ENCODE measurements around the gene HSPA14. TPM values are rescaled to one million over a fixed set of nuclear protein-coding genes. Genes with fewer than 3 reads are reported as not detected.
"Not testable (repeated sequence)": the region's sequence is repeated elsewhere in the genome, so short reads cannot be mapped to it uniquely, and the experiment has no call there.

Gene HSPA14
- polyA plus RNA-seq, 1 donor (not counting 4 experiments of a cell fraction or from before 2014, with no cell fraction given), result 29.5 TPM

GRCh38 chr10:14905890-14906289, 67.8 kb downstream of the HSPA14 start:
- H3K4me1 ChIP-seq (ENCODE audit: control insufficient read depth, extremely low read depth, insufficient read depth, low read length), result no peaks in the 10 kb centered on the region
- dilution Hi-C loops (cut with MboI; ENCODE audit: extremely low pct_ligation_motif_present, low sequenced_read_pairs), result no loop called here
- H3K4me2 ChIP-seq (ENCODE audit: control insufficient read depth, extremely low read depth, insufficient read depth, low read depth, low read length), result no peak overlapping the region
- H3K27ac ChIP-seq (ENCODE audit: control insufficient read depth, insufficient read depth, low read length), result no peak overlapping the region
- H2AFZ ChIP-seq (ENCODE audit: control insufficient read depth, low read length), result no peak overlapping the region
- H3K9me1 ChIP-seq (ENCODE audit: control insufficient read depth, extremely low read depth, insufficient read depth, low read length), result no peaks in the 10 kb centered on the region
- no peaks in the 10 kb centered on the region for H3K27me3 ChIP-seq (ENCODE audit: control insufficient read depth, extremely low read depth, insufficient read depth, low read length)
- no peak overlapping the region for H3K9ac ChIP-seq (ENCODE audit: control insufficient read depth, extremely low read depth, insufficient read depth, low read length)
- TF ChIP-seq EZH2 (IDR thresholded peaks at IDR 0.05; ENCODE audit: low read length) (no peak), CTCF (optimal IDR thresholded peaks at IDR 0.05 in 1 of 3, IDR thresholded peaks at IDR 0.05 in 1 of 3, conservative IDR thresholded peaks at IDR 0.05 in 1 of 3; ENCODE audit: extremely low read depth in 1 of 3, insufficient read depth in 2 of 3, low read length in 3 of 3) (no peak)
- no peak overlapping the region for H3K4me3 ChIP-seq (ENCODE audit: control insufficient read depth in 2 of 3, extremely low read depth in 1 of 3, insufficient read depth in 2 of 3, low read depth in 1 of 3, low read length in 3 of 3)
- FAIRE-seq (no peak), DNase-seq (ENCODE audit: low read depth, low spot score) (no peak)
- peaks cover 11 to 17% of the 10 kb centered on the region in 2 experiments for H3K36me3 ChIP-seq (ENCODE audit: control insufficient read depth in 2 of 2, extremely low read depth in 1 of 2, insufficient read depth in 2 of 2, low read length in 2 of 2)
- H4K20me1 ChIP-seq (ENCODE audit: control insufficient read depth, extremely low read depth, insufficient read depth, low read length), result no peaks in the 10 kb centered on the region
- no peaks in the 10 kb centered on the region for H3K79me2 ChIP-seq (ENCODE audit: control insufficient read depth, insufficient read depth, low read length)
- H3K9me3 ChIP-seq (ENCODE audit: control insufficient read depth, low read depth, low read length), result no peaks in the 10 kb centered on the region

- TF ChIP-seq EZH2 (IDR thresholded peaks at IDR 0.05; ENCODE audit: low read length), result no peak
- no peak for TF ChIP-seq CTCF (optimal IDR thresholded peaks at IDR 0.05 in 1 of 3, IDR thresholded peaks at IDR 0.05 in 1 of 3, conservative IDR thresholded peaks at IDR 0.05 in 1 of 3; ENCODE audit: extremely low read depth in 1 of 3, insufficient read depth in 2 of 3, low read length in 3 of 3)
- peaks cover 11 to 22% of the 10 kb centered on the region in 2 experiments for H3K36me3 ChIP-seq (ENCODE audit: control insufficient read depth in 2 of 2, extremely low read depth in 1 of 2, insufficient read depth in 2 of 2, low read length in 2 of 2)
Measured at GRCh38 chr10:14906765-14907164, 68.7 kb downstream of the HSPA14 start.

GRCh38 chr10:14907591-14907990, 69.5 kb downstream of the HSPA14 start:
- dilution Hi-C loops (cut with MboI; ENCODE audit: extremely low pct_ligation_motif_present, low sequenced_read_pairs); H3K79me2 ChIP-seq (ENCODE audit: control insufficient read depth, insufficient read depth, low read length): not testable (repeated sequence)
- peaks cover 11 to 22% of the 10 kb centered on the region in 2 experiments for H3K36me3 ChIP-seq (ENCODE audit: control insufficient read depth in 2 of 2, extremely low read depth in 1 of 2, insufficient read depth in 2 of 2, low read length in 2 of 2)

More at GRCh38 chr10:14906765-14907164, 68.7 kb downstream of the HSPA14 start:
- Histone ChIP-seq H3K4me3 (ENCODE audit: control insufficient read depth in 2 of 3, extremely low read depth in 1 of 3, insufficient read depth in 2 of 3, low read depth in 1 of 3, low read length in 3 of 3) (no peak overlapping the region), H3K27ac (ENCODE audit: control insufficient read depth, insufficient read depth, low read length) (no peak overlapping the region), H4K20me1 (ENCODE audit: control insufficient read depth, extremely low read depth, insufficient read depth, low read length) (no peaks in the 10 kb centered on the region), H3K79me2 (ENCODE audit: control insufficient read depth, insufficient read depth, low read length) (no peaks in the 10 kb centered on the region), H3K9me1 (ENCODE audit: control insufficient read depth, extremely low read depth, insufficient read depth, low read length) (no peaks in the 10 kb centered on the region), H3K9ac (ENCODE audit: control insufficient read depth, extremely low read depth, insufficient read depth, low read length) (no peak overlapping the region), H3K27me3 (ENCODE audit: control insufficient read depth, extremely low read depth, insufficient read depth, low read length) (no peaks in the 10 kb centered on the region), H3K4me1 (ENCODE audit: control insufficient read depth, extremely low read depth, insufficient read depth, low read length) (no peaks in the 10 kb centered on the region), H3K9me3 (ENCODE audit: control insufficient read depth, low read depth, low read length) (no peaks in the 10 kb centered on the region), H2AFZ (ENCODE audit: control insufficient read depth, low read length) (no peak overlapping the region), H3K4me2 (ENCODE audit: control insufficient read depth, extremely low read depth, insufficient read depth, low read depth, low read length) (no peak overlapping the region)
- dilution Hi-C loops (cut with MboI; ENCODE audit: extremely low pct_ligation_motif_present, low sequenced_read_pairs), result no loop called here
- no peak for FAIRE-seq
- no peak for DNase-seq (ENCODE audit: low read depth, low spot score)

More at GRCh38 chr10:14907591-14907990, 69.5 kb downstream of the HSPA14 start:
- not testable (repeated sequence) for FAIRE-seq; H3K9ac ChIP-seq (ENCODE audit: control insufficient read depth, extremely low read depth, insufficient read depth, low read length); H3K27me3 ChIP-seq (ENCODE audit: control insufficient read depth, extremely low read depth, insufficient read depth, low read length); H3K9me3 ChIP-seq (ENCODE audit: control insufficient read depth, low read depth, low read length); H3K27ac ChIP-seq (ENCODE audit: control insufficient read depth, insufficient read depth, low read length); DNase-seq (ENCODE audit: low read depth, low spot score); H3K9me1 ChIP-seq (ENCODE audit: control insufficient read depth, extremely low read depth, insufficient read depth, low read length); H3K4me2 ChIP-seq (ENCODE audit: control insufficient read depth, extremely low read depth, insufficient read depth, low read depth, low read length); H2AFZ ChIP-seq (ENCODE audit: control insufficient read depth, low read length); H4K20me1 ChIP-seq (ENCODE audit: control insufficient read depth, extremely low read depth, insufficient read depth, low read length); H3K4me3 ChIP-seq (ENCODE audit: control insufficient read depth in 2 of 3, extremely low read depth in 1 of 3, insufficient read depth in 2 of 3, low read depth in 1 of 3, low read length in 3 of 3); H3K4me1 ChIP-seq (ENCODE audit: control insufficient read depth, extremely low read depth, insufficient read depth, low read length)
